Measurements from ENCODE around the gene UPF2. TPM values are rescaled to one million over a fixed set of nuclear protein-coding genes. Genes with fewer than 3 reads are reported as not detected.

Gene UPF2
- total RNA-seq, 1 experiment from 2014 or later, result 10.6 TPM

GRCh38 chr10:11961771-11962170 lies 80.8 kb downstream of the UPF2 start:
- Histone ChIP-seq H3K36me3 (replicated peaks; ENCODE audit: control insufficient read depth, insufficient read depth, low read length) (peaks cover 4% of the 10 kb centered on the region), H3K4me3 (ENCODE audit: insufficient read depth, low read depth, low read length) (no peak overlapping the region), H3K27me3 (ENCODE audit: control insufficient read depth, insufficient read depth, low read length) (no peaks in the 10 kb centered on the region)
- DNase-seq, result no peak

DNA sequence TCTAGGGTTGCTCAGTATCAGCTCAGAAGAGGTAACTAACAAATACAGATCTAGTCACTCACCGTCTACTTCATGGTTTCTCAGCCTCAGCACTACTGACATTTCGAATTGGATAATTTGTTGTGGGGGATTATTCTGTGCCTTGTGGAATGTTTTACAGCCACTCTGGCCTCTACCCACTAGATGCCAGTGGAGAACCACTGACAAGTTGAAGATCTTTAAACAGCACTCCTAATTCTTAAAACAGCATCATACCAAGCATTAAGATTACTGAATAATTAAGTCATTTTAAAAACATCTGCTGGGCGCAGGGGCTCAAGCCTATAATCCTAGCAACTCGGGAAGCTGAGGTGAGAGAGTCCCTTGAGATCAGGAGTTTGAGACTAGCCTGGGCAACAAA lies 82.6 kb downstream of the UPF2 start:
- Histone ChIP-seq H3K4me3 (ENCODE audit: insufficient read depth, low read depth, low read length) (no peak overlapping the region), H3K27me3 (ENCODE audit: control insufficient read depth, insufficient read depth, low read length) (no peaks in the 10 kb centered on the region), H3K36me3 (replicated peaks; ENCODE audit: control insufficient read depth, insufficient read depth, low read length) (peaks cover 4% of the 10 kb centered on the region)
- no peak for DNase-seq

GRCh38 chr10:11958956-11959355 lies 83.7 kb downstream of the UPF2 start:
- Histone ChIP-seq H3K27me3 (ENCODE audit: control insufficient read depth, insufficient read depth, low read length) (no peaks in the 10 kb centered on the region), H3K4me3 (ENCODE audit: insufficient read depth, low read depth, low read length) (no peak overlapping the region), H3K36me3 (replicated peaks; ENCODE audit: control insufficient read depth, insufficient read depth, low read length) (peaks cover 5% of the 10 kb centered on the region)
- DNase-seq, result no peak

- H3K36me3 ChIP-seq (replicated peaks; ENCODE audit: control insufficient read depth, insufficient read depth, low read length), result peaks cover 4% of the 10 kb centered on the region
- DNase-seq, result no peak
- H3K27me3 ChIP-seq (ENCODE audit: control insufficient read depth, insufficient read depth, low read length), result no peaks in the 10 kb centered on the region
- no peak overlapping the region for H3K4me3 ChIP-seq (ENCODE audit: insufficient read depth, low read depth, low read length)
Observed at GRCh38 chr10:11951695-11952094, 90.9 kb downstream of the UPF2 start.

GRCh38 chr10:11950325-11951018 lies 92.1 kb downstream of the UPF2 start:
- no peak for DNase-seq

GRCh38 chr10:11949152-11949551 lies 93.5 kb downstream of the UPF2 start:
- Histone ChIP-seq H3K36me3 (replicated peaks; ENCODE audit: control insufficient read depth, insufficient read depth, low read length) (no peaks in the 10 kb centered on the region), H3K4me3 (ENCODE audit: insufficient read depth, low read depth, low read length) (no peak overlapping the region), H3K27me3 (ENCODE audit: control insufficient read depth, insufficient read depth, low read length) (no peaks in the 10 kb centered on the region)
- DNase-seq, result no peak

More at GRCh38 chr10:11950325-11951018, 92.1 kb downstream of the UPF2 start:
- Histone ChIP-seq H3K36me3 (replicated peaks; ENCODE audit: control insufficient read depth, insufficient read depth, low read length) (peaks cover 1% of the 10 kb centered on the region), H3K4me3 (ENCODE audit: insufficient read depth, low read depth, low read length) (no peak overlapping the region), H3K27me3 (ENCODE audit: control insufficient read depth, insufficient read depth, low read length) (no peaks in the 10 kb centered on the region)

- DNase-seq, result no peak
Observed at GRCh38 chr10:11946652-11947051, 96.0 kb downstream of the UPF2 start.

DNA sequence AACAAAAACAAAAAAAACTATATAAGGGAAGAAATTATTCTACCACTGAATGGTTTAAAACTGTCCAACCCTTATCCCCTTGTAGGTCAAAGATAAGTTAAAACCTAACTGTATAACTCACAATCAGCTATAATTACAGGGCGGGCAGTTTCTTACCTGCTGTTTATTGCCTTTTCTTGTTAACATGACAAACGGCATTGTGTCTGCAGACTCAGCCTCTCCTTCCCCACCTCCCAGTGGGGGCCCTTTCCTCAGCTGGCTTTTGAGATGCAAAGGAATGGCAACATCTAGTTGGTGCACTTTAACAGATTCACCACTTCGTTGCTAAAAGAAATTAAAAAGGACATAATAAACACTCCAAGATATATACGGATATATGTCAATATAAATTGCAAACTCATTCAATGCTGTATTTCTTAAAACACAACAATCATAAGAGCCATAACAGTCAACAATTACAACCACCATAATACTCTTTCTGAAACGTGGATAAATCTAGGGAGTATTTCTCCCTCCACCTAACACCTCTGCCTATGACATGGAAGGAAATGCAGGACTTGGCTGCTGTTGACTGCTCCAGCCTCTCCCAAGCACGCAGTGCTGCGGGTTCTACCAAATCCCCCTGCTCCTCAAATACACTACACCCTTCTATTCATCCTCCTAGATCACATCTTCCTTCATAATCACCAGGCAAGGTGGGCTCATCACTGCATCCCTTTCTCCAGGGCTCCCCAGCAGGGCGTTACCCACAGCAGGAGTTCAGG lies 106.0 kb downstream of the UPF2 start:
- DNase-seq, result peak; percentile 64
- Histone ChIP-seq H3K36me3 (replicated peaks; ENCODE audit: control insufficient read depth, insufficient read depth, low read length) (no peaks in the 10 kb centered on the region; the same call in 1 of the 2 replicates), H3K27me3 (ENCODE audit: control insufficient read depth, insufficient read depth, low read length) (no peaks in the 10 kb centered on the region), H3K4me3 (ENCODE audit: insufficient read depth, low read depth, low read length) (no peak overlapping the region)

More at GRCh38 chr10:11946652-11947051, 96.0 kb downstream of the UPF2 start:
- Histone ChIP-seq H3K36me3 (replicated peaks; ENCODE audit: control insufficient read depth, insufficient read depth, low read length) (peaks cover 2% of the 10 kb centered on the region; the same call in 1 of the 2 replicates), H3K4me3 (ENCODE audit: insufficient read depth, low read depth, low read length) (no peak overlapping the region), H3K27me3 (ENCODE audit: control insufficient read depth, insufficient read depth, low read length) (no peaks in the 10 kb centered on the region)

DNA sequence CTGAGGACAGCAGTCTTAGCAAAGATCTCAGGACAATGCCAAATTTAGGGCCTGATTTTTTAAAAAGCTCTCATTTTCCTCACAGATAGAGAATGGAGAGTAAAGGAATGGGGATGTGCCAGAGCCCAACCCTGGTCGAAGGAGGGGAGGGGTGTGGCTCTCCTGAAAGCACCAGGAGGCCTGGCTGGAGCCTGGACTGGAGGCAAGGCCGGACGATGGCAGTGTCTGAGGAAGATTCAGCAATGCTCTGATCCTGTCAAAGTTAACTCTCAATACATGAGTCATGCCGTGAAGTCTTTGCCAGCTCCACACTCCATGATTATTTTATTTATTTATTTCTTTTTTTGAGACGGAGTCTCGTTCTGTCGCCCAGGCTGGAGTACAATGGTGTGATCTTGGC lies 108.3 kb downstream of the UPF2 start:
- Histone ChIP-seq H3K27me3 (ENCODE audit: control insufficient read depth, insufficient read depth, low read length) (no peaks in the 10 kb centered on the region), H3K4me3 (ENCODE audit: insufficient read depth, low read depth, low read length) (no peak overlapping the region), H3K36me3 (replicated peaks; ENCODE audit: control insufficient read depth, insufficient read depth, low read length) (peaks cover 13% of the 10 kb centered on the region)
- peak; percentile 69 for DNase-seq

DNA sequence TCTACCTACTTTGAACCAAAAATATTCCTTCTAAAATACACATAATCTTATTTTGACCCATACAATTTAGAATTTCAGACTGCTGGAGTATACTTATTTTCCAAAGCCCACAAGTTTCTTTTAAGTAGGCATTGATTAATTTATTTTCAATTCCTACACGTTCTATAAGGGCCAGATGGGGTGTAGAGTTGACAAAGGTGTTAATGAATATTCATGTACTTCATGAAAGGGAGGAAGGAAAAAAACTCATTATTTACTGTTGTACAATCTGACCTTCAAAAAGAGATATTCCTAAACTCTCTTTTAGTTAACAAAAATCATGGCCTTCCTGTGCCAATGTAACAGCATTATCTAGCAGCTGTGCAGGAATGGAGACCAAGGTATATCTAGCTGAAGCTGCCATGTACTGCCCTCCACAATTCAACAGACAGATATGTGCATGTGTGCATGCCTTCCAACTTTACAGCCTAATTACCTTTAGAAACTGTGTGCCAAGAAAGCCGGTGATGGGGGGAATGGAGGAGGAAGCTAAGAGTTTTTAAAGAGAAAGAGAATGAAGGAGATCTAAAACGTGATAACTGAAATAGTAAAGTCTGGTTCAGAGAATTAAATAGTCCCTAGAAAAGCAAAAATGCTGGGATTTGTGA lies 108.9 kb downstream of the UPF2 start:
- H3K4me3 ChIP-seq (ENCODE audit: insufficient read depth, low read depth, low read length), result no peak overlapping the region
- peaks cover 16% of the 10 kb centered on the region for H3K36me3 ChIP-seq (replicated peaks; ENCODE audit: control insufficient read depth, insufficient read depth, low read length)
- no peak for DNase-seq
- H3K27me3 ChIP-seq (ENCODE audit: control insufficient read depth, insufficient read depth, low read length), result no peaks in the 10 kb centered on the region

DNA sequence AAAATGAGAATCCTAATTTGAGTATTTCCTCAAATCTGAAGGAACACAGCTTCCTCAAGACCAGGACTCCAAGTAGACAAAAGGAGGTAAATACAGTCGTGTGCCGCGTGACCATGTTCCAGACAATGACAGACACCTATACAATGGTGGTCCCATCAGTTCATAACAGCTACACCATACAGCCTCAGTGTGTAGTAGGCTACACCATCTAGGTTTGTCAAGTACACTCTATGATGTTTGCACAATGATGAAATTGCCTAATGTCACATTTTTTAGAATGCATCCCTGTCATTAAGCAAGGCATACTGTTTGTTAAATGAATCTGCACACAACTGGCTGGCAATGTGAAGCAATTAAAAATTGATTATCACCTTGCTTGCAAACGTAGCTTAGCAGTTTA lies 111.6 kb downstream of the UPF2 start:
- H3K27me3 ChIP-seq (ENCODE audit: control insufficient read depth, insufficient read depth, low read length), result no peaks in the 10 kb centered on the region
- no peak for DNase-seq
- H3K4me3 ChIP-seq (ENCODE audit: insufficient read depth, low read depth, low read length), result no peak overlapping the region
- peaks cover 16% of the 10 kb centered on the region for H3K36me3 ChIP-seq (replicated peaks; ENCODE audit: control insufficient read depth, insufficient read depth, low read length)

GRCh38 chr10:11930312-11930978 lies 112.2 kb downstream of the UPF2 start:
- DNase-seq, result no peak
- Histone ChIP-seq H3K36me3 (replicated peaks; ENCODE audit: control insufficient read depth, insufficient read depth, low read length) (peaks cover 16% of the 10 kb centered on the region), H3K27me3 (ENCODE audit: control insufficient read depth, insufficient read depth, low read length) (no peaks in the 10 kb centered on the region), H3K4me3 (ENCODE audit: insufficient read depth, low read depth, low read length) (no peak overlapping the region)

DNA sequence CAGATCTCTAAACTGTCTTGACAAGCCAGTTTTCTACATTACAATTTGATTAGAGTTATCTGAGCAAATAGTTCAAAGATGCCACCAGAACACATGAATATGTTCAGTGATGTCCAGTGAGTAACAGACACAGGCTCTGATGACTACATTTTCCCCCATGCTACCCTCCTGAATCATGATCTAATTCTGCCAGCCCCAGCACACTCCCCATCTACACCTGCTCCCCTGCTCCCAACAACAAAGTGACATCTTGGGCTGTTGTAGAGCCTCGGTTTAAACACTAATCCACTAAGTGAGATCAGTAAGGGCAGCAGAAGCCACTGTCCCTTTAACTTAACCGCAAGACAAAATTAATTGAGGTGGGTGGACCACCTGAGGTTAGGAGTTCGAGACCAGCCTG lies 114.9 kb downstream of the UPF2 start:
- H3K36me3 ChIP-seq (replicated peaks; ENCODE audit: control insufficient read depth, insufficient read depth, low read length), result peaks cover 18% of the 10 kb centered on the region
- H3K27me3 ChIP-seq (ENCODE audit: control insufficient read depth, insufficient read depth, low read length), result no peaks in the 10 kb centered on the region
- no peak for DNase-seq
- H3K4me3 ChIP-seq (ENCODE audit: insufficient read depth, low read depth, low read length), result no peak overlapping the region

DNA sequence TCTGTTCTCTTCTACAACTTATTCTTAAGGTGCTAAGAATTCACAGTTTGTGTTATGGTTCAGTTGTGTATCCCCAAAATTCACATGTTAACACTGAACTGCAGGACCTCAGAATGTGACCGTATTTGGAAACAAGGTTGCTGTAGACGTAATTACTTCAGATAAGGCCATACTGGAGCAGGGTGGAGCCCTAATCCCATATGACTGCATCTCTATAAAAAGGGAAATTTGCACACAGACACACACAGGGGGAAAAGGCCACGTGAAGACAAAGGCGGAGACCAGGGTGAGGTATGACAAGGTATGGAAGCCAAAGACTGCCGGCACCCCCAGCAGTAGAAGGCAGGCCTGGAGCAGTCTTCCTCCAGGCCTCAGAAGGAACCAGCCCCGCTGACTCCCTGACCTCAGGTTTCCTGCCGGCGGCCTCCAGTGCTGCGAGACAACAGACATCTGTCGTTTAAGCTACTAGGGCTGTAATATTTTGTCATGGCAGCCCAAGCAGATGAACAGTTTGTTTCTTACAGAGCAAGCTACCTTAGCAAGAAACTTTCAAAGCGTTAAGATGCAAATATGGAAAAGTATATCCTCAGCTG lies 120.7 kb downstream of the UPF2 start:
- H3K27me3 ChIP-seq (ENCODE audit: control insufficient read depth, insufficient read depth, low read length), result no peaks in the 10 kb centered on the region
- peaks cover 5% of the 10 kb centered on the region for H3K36me3 ChIP-seq (replicated peaks; ENCODE audit: control insufficient read depth, insufficient read depth, low read length)
- H3K4me3 ChIP-seq (ENCODE audit: insufficient read depth, low read depth, low read length), result no peak overlapping the region
- no peak for DNase-seq

All from H7 (cell line).